Neural crest cell (in vitro differentiated cells): ENCODE measurements around the gene APBA2. TPM values are rescaled to one million over a fixed set of nuclear protein-coding genes. Genes with fewer than 3 reads are reported as not detected.

Experiments
- DNase-seq: peaks from one replicate; pipeline ENCODE4 v3.0.0; 2021; ENCODE audit warnings: low read depth, mixed read lengths, low spot score
- H3K27ac Mint-ChIP-seq: one replicate; pipeline ENCODE4 v1.8.0; 2021; ENCODE audit warnings: mild to moderate bottlenecking, mixed read lengths; ENCODE audit not compliant: unreplicated experiment
- H3K27me3 Mint-ChIP-seq: 2 replicates; pipeline ENCODE4 v1.8.0; 2021; ENCODE audit warnings: low read depth, mild to moderate bottlenecking, mixed read lengths
- H3K36me3 Mint-ChIP-seq: 2 replicates; pipeline ENCODE4 v1.8.0; 2021; ENCODE audit warnings: low read depth, mild to moderate bottlenecking, mixed read lengths
- H3K4me1 Mint-ChIP-seq: 2 replicates; pipeline ENCODE4 v1.8.0; 2021; ENCODE audit warnings: mixed read lengths
- H3K4me3 Mint-ChIP-seq: one replicate; pipeline ENCODE4 v1.8.0; 2021; ENCODE audit warnings: mild to moderate bottlenecking, mixed read lengths
- H3K9me3 Mint-ChIP-seq: 2 replicates; pipeline ENCODE4 v1.8.0; 2021; ENCODE audit warnings: mixed read lengths
- total RNA-seq: library from RNA; stranded (reverse); gene quantifications from 2 replicates; pipeline ENCODE4 v1.2.1, GENCODE V29; 2021
- TF ChIP-seq, protein P1 (sequence below): fragments of 200-600 bp; sonication (generic); conservative IDR thresholded peaks from 2 replicates; pipeline ENCODE4 v1.5.0; 2021; ENCODE audit warnings: antibody characterized with exemption, mild to moderate bottlenecking

APBA2 gene
- total RNA-seq, 1 donor from 2014 or later = 79.9 TPM

GRCh38 chr15:28895566-28895965 is 9.8 kb downstream of the APBA2 start:
- TF ChIP-seq, protein P1, sequence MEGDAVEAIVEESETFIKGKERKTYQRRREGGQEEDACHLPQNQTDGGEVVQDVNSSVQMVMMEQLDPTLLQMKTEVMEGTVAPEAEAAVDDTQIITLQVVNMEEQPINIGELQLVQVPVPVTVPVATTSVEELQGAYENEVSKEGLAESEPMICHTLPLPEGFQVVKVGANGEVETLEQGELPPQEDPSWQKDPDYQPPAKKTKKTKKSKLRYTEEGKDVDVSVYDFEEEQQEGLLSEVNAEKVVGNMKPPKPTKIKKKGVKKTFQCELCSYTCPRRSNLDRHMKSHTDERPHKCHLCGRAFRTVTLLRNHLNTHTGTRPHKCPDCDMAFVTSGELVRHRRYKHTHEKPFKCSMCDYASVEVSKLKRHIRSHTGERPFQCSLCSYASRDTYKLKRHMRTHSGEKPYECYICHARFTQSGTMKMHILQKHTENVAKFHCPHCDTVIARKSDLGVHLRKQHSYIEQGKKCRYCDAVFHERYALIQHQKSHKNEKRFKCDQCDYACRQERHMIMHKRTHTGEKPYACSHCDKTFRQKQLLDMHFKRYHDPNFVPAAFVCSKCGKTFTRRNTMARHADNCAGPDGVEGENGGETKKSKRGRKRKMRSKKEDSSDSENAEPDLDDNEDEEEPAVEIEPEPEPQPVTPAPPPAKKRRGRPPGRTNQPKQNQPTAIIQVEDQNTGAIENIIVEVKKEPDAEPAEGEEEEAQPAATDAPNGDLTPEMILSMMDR = no peak
- H3K9me3 Mint-ChIP-seq = no peaks in the 10 kb centered on the region
- H3K27ac Mint-ChIP-seq = no peak overlapping the region
- peaks cover 39% of the 10 kb centered on the region for H3K4me1 Mint-ChIP-seq
- no peak for DNase-seq
- no peak overlapping the region for H3K4me3 Mint-ChIP-seq
- no peaks in the 10 kb centered on the region for H3K27me3 Mint-ChIP-seq
- peaks cover 21% of the 10 kb centered on the region for H3K36me3 Mint-ChIP-seq

GRCh38 chr15:28896951-28897350 is 11.2 kb downstream of the APBA2 start:
- Mint-ChIP-seq H3K4me3 (no peak overlapping the region), H3K27ac (no peak overlapping the region), H3K36me3 (peaks cover 24% of the 10 kb centered on the region), H3K4me1 (peaks cover 37% of the 10 kb centered on the region), H3K27me3 (no peaks in the 10 kb centered on the region), H3K9me3 (no peaks in the 10 kb centered on the region)
- TF ChIP-seq, protein P1 = no peak
- DNase-seq = no peak

GRCh38 chr15:28897861-28898585 is 12.2 kb downstream of the APBA2 start:
- no peaks in the 10 kb centered on the region for H3K9me3 Mint-ChIP-seq
- no peak overlapping the region for H3K27ac Mint-ChIP-seq
- H3K27me3 Mint-ChIP-seq = no peaks in the 10 kb centered on the region
- DNase-seq = no peak
- peaks cover 24% of the 10 kb centered on the region for H3K36me3 Mint-ChIP-seq
- peaks cover 38% of the 10 kb centered on the region for H3K4me1 Mint-ChIP-seq
- H3K4me3 Mint-ChIP-seq = no peak overlapping the region
- TF ChIP-seq, protein P1 = no peak

DNA sequence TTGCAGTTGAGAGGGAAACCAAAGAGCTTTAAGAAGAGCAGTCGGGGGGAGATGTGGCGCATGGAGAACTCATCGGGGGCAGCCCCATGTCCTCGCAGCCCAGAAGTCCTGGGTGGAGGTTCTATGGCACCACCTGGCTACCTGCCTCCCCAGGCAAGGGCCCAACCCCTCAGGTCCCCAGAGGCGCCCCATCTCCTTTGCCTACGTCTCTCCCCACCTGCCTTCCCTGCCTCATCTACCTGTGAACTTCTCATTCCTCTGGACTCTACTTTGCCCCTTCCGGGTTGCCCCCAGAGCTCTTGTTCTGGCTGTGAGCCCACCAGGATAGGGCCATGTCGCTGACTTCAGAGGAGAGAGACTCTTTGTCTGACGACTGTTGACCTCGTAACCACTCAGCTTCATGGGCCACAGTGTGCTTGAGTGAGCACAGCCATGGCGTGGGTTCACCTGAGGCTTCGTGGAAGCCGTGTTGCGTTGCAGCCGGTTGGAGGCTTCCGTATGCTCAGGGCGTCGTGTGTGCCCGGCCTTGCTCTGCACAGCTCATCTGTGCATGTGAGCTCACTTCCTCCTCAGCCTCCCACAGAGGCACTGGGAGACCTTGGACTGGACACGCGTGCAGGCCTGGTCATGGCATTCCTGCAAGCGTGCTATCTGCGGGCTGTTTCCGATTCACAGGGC is 13.4 kb downstream of the APBA2 start:
- H3K36me3 Mint-ChIP-seq = peaks cover 24% of the 10 kb centered on the region
- no peak for DNase-seq
- TF ChIP-seq, protein P1 = no peak
- H3K9me3 Mint-ChIP-seq = no peaks in the 10 kb centered on the region
- no peak overlapping the region for H3K4me3 Mint-ChIP-seq
- peak overlapping the region; percentile 63 for H3K27ac Mint-ChIP-seq
- no peaks in the 10 kb centered on the region for H3K27me3 Mint-ChIP-seq
- H3K4me1 Mint-ChIP-seq = peaks cover 34% of the 10 kb centered on the region

DNA sequence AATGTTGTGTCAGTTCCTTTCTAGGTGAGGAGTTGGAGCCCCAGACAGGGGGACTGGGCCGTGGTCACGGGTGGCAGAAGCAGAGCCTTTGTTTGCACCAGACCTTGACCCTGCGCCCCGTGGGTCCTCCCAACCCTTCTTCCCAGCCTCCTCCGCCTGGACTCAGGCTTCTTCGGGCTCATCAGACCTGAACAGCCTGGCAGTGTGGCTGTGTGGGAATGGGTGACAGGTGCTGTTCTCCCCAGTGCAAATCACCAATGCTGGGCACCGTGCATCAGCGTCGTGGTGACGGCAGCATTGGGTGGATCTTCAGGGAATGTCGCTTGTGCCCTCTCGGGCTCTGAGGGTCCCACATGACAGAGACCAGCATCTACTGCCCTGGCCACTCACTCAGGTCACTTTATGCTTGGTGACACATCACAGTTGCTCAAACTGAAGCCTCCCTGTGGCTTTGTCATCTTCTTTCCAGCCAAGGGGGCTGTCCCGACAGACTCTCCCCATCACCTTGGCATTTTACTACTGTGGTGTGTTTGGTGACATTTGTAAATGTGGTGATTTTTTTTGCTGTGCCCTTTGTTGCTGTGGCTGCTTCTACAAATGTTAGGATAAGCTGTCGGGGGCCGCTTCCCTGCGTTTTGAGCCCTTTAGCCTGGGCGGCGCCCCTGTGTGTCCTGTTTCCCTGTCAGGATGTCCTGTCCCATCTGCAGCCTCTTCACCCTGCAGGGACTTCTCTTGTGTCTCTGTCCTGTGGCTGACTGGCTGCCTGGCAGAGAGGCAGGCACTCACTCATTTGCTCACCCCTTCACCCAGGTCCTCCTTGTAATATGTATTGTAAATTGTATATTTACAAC is 14.5 kb downstream of the APBA2 start:
- TF ChIP-seq, protein P1 = no peak
- Mint-ChIP-seq H3K36me3 (peaks cover 20% of the 10 kb centered on the region), H3K4me1 (peaks cover 39% of the 10 kb centered on the region), H3K9me3 (no peaks in the 10 kb centered on the region), H3K27ac (peak overlapping the region; percentile 35), H3K4me3 (no peak overlapping the region), H3K27me3 (no peaks in the 10 kb centered on the region)
- no peak for DNase-seq
